ENCODE results near the gene CD200.

Gene CD200

DNA sequence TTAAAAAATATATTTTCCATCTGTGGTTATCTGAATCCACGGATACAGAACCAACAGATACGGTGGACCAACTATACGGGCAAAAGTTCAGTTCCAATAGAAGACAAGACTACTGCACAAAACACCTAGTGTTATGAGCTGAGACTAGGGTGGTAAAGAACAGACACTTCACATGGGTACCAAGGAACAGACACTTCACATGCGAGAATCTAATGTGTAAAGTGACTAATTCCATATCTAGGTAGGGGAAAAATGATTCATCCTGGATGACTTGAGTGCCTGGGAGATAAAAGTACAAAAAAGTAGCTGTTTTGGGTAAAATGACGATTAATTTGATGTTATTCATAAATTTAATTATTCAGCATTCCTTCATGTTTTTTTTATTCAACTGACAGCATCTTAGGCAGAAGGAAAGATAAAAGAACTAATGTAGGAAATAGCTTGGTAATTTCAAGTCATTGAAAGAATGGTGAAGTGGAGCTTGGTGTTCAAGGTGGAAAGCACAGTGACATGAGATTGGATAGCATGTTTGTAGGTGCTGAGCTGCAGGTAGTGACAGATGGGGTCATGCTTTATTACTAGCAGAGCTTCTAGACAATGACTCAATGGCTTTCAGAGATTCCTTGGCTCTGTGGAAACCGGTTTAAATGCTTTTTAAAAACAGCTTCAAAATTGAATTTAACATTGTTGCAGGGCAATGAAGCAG is 5.2 kb downstream of the CD200 start:
- no peak overlapping the region for H3K27ac ChIP-seq
- ChIA-PET POLR2A (ENCODE audit: low non-redundant PET) (no interaction called here), CTCF (interaction anchor here (0.6 kb wide), 1 partner anchor 24 kb away, joined by 3 read pairs; no protein-coding TSS in a partner anchor)
- TF ChIP-seq, protein P1, sequence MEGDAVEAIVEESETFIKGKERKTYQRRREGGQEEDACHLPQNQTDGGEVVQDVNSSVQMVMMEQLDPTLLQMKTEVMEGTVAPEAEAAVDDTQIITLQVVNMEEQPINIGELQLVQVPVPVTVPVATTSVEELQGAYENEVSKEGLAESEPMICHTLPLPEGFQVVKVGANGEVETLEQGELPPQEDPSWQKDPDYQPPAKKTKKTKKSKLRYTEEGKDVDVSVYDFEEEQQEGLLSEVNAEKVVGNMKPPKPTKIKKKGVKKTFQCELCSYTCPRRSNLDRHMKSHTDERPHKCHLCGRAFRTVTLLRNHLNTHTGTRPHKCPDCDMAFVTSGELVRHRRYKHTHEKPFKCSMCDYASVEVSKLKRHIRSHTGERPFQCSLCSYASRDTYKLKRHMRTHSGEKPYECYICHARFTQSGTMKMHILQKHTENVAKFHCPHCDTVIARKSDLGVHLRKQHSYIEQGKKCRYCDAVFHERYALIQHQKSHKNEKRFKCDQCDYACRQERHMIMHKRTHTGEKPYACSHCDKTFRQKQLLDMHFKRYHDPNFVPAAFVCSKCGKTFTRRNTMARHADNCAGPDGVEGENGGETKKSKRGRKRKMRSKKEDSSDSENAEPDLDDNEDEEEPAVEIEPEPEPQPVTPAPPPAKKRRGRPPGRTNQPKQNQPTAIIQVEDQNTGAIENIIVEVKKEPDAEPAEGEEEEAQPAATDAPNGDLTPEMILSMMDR (conservative IDR thresholded peaks at IDR 0.05; ENCODE audit: low read depth), result no peak
- DNase-seq (ENCODE audit: low spot score), result no peak

- TF ChIP-seq, protein P1 (conservative IDR thresholded peaks at IDR 0.05; ENCODE audit: low read depth), result no peak
- POLR2A ChIA-PET (ENCODE audit: low non-redundant PET), result no interaction called here
- CTCF ChIA-PET, result interaction anchor here (0.6 kb wide), 1 partner anchor 25 kb away, joined by 3 read pairs; no protein-coding TSS in a partner anchor
Observed at GRCh38 chr3:112338727-112339056, 5.7 kb downstream of the CD200 start.

DNA sequence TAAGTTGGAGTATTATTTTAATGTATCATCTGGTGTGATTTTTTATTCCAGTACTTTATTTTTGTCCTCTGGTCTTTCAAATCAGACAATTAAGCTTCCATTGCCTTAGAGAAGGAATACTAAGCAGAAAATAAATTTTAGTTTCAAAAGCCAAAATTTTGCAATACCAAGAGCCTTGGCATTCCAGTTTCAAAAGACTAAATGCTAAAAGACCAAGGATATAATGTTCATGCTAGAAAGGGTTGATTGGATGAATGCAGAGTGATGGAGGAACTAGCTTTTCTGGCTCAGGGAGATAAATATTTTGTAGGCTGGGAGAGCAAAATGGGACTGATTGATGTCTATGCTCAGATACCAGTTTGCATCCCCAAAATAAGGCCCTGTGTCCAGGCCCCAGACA is 6.2 kb downstream of the CD200 start:
- TF ChIP-seq, protein P1 (conservative IDR thresholded peaks at IDR 0.05; ENCODE audit: low read depth), result no peak
- ChIA-PET POLR2A (ENCODE audit: low non-redundant PET) (no interaction called here), CTCF (interaction anchor here (0.6 kb wide), 1 partner anchor 25 kb away, joined by 3 read pairs; no protein-coding TSS in a partner anchor)
- DNase-seq (ENCODE audit: low spot score), result no peak
- no peak overlapping the region for H3K27ac ChIP-seq

More at GRCh38 chr3:112338727-112339056, 5.7 kb downstream of the CD200 start:
- no peak overlapping the region for H3K27ac ChIP-seq
- DNase-seq (ENCODE audit: low spot score), result no peak

- no peak for DNase-seq (ENCODE audit: low spot score)
- POLR2A ChIA-PET (ENCODE audit: low non-redundant PET), result no interaction called here
- no peak overlapping the region for H3K27ac ChIP-seq
- CTCF ChIA-PET, result no interaction called here
- TF ChIP-seq, protein P1 (conservative IDR thresholded peaks at IDR 0.05; ENCODE audit: low read depth), result no peak
Observed at GRCh38 chr3:112339609-112340008, 6.7 kb downstream of the CD200 start.

DNA sequence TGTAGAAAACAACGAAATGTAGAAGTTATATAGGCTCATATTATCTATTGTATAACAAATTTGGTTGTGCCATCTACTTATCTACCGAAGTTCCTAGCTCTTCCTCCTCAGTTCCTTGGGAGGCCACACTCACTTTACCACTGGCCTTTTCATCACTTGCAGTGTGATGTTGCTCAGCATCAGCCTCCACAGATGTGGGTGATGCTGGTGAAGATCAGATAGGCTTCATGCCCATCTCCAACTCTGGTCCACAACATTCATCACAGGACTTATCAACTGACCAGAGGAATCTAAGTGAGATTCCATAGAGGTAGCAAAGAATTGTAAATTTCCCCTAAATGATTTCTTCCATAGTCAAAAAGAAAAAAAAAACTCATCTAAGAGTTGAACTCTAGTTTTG is 8.4 kb downstream of the CD200 start:
- CTCF ChIA-PET, result no interaction called here
- POLR2A ChIA-PET (ENCODE audit: low non-redundant PET), result no interaction called here
- TF ChIP-seq, protein P1 (conservative IDR thresholded peaks at IDR 0.05; ENCODE audit: low read depth), result no peak
- DNase-seq (ENCODE audit: low spot score), result no peak
- no peak overlapping the region for H3K27ac ChIP-seq

- no peak overlapping the region for H3K27ac ChIP-seq
- no peak for DNase-seq (ENCODE audit: low spot score)
- ChIA-PET POLR2A (ENCODE audit: low non-redundant PET) (no interaction called here), CTCF (no interaction called here)
- TF ChIP-seq, protein P1 (conservative IDR thresholded peaks at IDR 0.05; ENCODE audit: low read depth), result no peak
Observed at GRCh38 chr3:112345681-112346080, 12.7 kb downstream of the CD200 start.

Data from RWPE1 (cell line).